Peyer's patch (tissue), 4 donors: Measurements from ENCODE around the gene SLC7A10.

Source experiments
- CTCF ChIP-seq, 6 experiments: fragments of 450-650 bp in 4 of 6; fragments of 200-600 bp in 2 of 6; sonication (generic) in 1 of 6; IDR thresholded peaks; one replicate each; pipeline ENCODE4 v1.5.1; 2017 to 2019; ENCODE audit warnings: antibody characterized with exemption in 6 of 6, mild to moderate bottlenecking in 3 of 6, moderate library complexity in 1 of 6
- POLR2A ChIP-seq, 2 donors: fragments of 450-650 bp; IDR thresholded peaks; one replicate each; pipeline ENCODE4 v1.5.1; 2017; ENCODE audit warnings: antibody characterized with exemption in 2 of 2, mild to moderate bottlenecking in 2 of 2, moderate library complexity in 2 of 2

GRCh38 chr19:33231511-33231910, 5.9 kb upstream of the SLC7A10 start:
- TF ChIP-seq CTCF (IDR thresholded peaks at IDR 0.05) (no peak), POLR2A (IDR thresholded peaks at IDR 0.05) (no peak)
